ENCODE data around the gene MFN2. TPM values are rescaled to one million over a fixed set of nuclear protein-coding genes. Genes with fewer than 3 reads are reported as not detected.

MFN2 gene
- total and polyA plus RNA-seq, 2 of the 8 experiments (the other 6 are each of a cell fraction or from before 2014, with no cell fraction given): 34.0 to 62.5 TPM

GRCh38 chr1:11957398-11957797 lies 22.8 kb upstream of the MFN2 start:
- no peak overlapping the region for H2BK120ac ChIP-seq (replicated peaks; ENCODE audit: low read depth, low read length)
- ChIA-PET POLR2A (ENCODE audit: partially characterized antibody) (interaction anchor here (1.7 to 5.2 kb wide), 2 partner anchors 13 to 48 kb away, joined by 4 to 29 read pairs; no protein-coding TSS in a partner anchor), CTCF (ENCODE audit: partially characterized antibody) (interaction anchor here (0.8 to 3.4 kb wide), 4 partner anchors 9 to 47 kb away, joined by 3 to 11 read pairs (median 4); no protein-coding TSS in a partner anchor)
- H3K56ac ChIP-seq (replicated peaks; ENCODE audit: insufficient read length, low read depth, low read length): no peak overlapping the region
- H3K4ac ChIP-seq (replicated peaks; ENCODE audit: insufficient read length, low read depth, low read length): no peak overlapping the region
- DNase-seq (ENCODE audit: low read depth in 1 of 2, low spot score in 2 of 2): no peak
- H2BK12ac ChIP-seq (ENCODE audit: low read depth, low read length): peak overlapping the region; percentile 9; the same call in 1 of the 2 replicates
- H3K18ac ChIP-seq (ENCODE audit: extremely low read depth, low read length): no peak overlapping the region
- H3K9ac ChIP-seq (replicated peaks in 1 of 4; ENCODE audit: extremely low read depth in 1 of 4, low read depth in 3 of 4, low read length in 3 of 4): no peak overlapping the region
- H3K4me1 ChIP-seq (replicated peaks in 1 of 4; ENCODE audit: control insufficient read depth in 3 of 4, insufficient read depth in 4 of 4, low read length in 3 of 4): no peaks in the 10 kb centered on the region
- peaks cover 0 to 2% of the 10 kb centered on the region in 2 experiments for H4K20me1 ChIP-seq (replicated peaks in 1 of 2; ENCODE audit: control insufficient read depth in 1 of 2, insufficient read depth in 2 of 2, low read length in 2 of 2)
- no peak overlapping the region for H4K91ac ChIP-seq (replicated peaks; ENCODE audit: insufficient read length, low read length)
- no peak overlapping the region for H2BK5ac ChIP-seq (ENCODE audit: low read depth, low read length)
- no peak overlapping the region for H2AK5ac ChIP-seq (ENCODE audit: low read depth, low read length)
- TF ChIP-seq SP1 (IDR thresholded peaks at IDR 0.05; ENCODE audit: low read depth, low read length) (no peak), CBX5 (IDR thresholded peaks at IDR 0.05; ENCODE audit: low read depth, low read length) (no peak), MAX (IDR thresholded peaks at IDR 0.05) (no peak), ATF3 (IDR thresholded peaks at IDR 0.05; ENCODE audit: insufficient read depth, low read depth, low read length) (no peak), SP2 (IDR thresholded peaks at IDR 0.05; ENCODE audit: low read length) (no peak), BCL11A (IDR thresholded peaks at IDR 0.05; ENCODE audit: low read depth in 2 of 2, low read length in 2 of 2) (no peak), PHF8 (conservative IDR thresholded peaks at IDR 0.05; ENCODE audit: low read depth, low read length) (no peak), RAD21 (IDR thresholded peaks at IDR 0.05 in 1 of 2, conservative IDR thresholded peaks at IDR 0.05 in 1 of 2; ENCODE audit: low read depth in 2 of 2, low read length in 2 of 2) (no peak)
- no peak overlapping the region for H4K8ac ChIP-seq (ENCODE audit: extremely low read depth, insufficient read depth, low read length)
- no peak overlapping the region for H2BK20ac ChIP-seq (ENCODE audit: low read length)
- H3K79me1 ChIP-seq (ENCODE audit: low read depth, low read length): no peaks in the 10 kb centered on the region
- no peak overlapping the region for H2AFZ ChIP-seq (ENCODE audit: low read length)
- no peak for FAIRE-seq
- H3K27ac ChIP-seq (ENCODE audit: low read depth, low read length): no peak overlapping the region
- no peaks in the 10 kb centered on the region for H3K9me3 ChIP-seq (ENCODE audit: insufficient read depth in 2 of 2, low read depth in 1 of 2, low read length in 1 of 2)
- H3K4me2 ChIP-seq (ENCODE audit: insufficient read depth in 1 of 2, low read depth in 2 of 2, low read length in 2 of 2): no peak overlapping the region
- no peak overlapping the region for H4K5ac ChIP-seq (ENCODE audit: insufficient read length, low read depth, low read length)
- H3K36me3 ChIP-seq (ENCODE audit: control insufficient read depth in 2 of 4, insufficient read depth in 4 of 4, low read length in 3 of 4): peaks cover 0 to 11% (median 4%) of the 10 kb centered on the region in 4 experiments; a peak in 6 of 8 replicates
- H3K27me3 ChIP-seq (replicated peaks in 1 of 4; ENCODE audit: control insufficient read depth in 3 of 4, extremely low read depth in 1 of 4, insufficient read depth in 3 of 4, low read length in 3 of 4): no peaks in the 10 kb centered on the region
- no peaks in the 10 kb centered on the region for H3K79me2 ChIP-seq (ENCODE audit: control insufficient read depth in 1 of 2, insufficient read depth in 2 of 2, low read length in 2 of 2)
- no peak overlapping the region for H3K23ac ChIP-seq (ENCODE audit: insufficient read length)
- no peak overlapping the region for H3K4me3 ChIP-seq (ENCODE audit: extremely low read depth in 1 of 4, insufficient read depth in 2 of 4, low read depth in 3 of 4, low read length in 4 of 4)
- H2BK15ac ChIP-seq (ENCODE audit: low read length): no peak overlapping the region
- 92% methylated on average over 5 of the region's 5 CpGs; no CpG with 5 or more reads in 1 of the 2 experiments for WGBS, 2 experiments (ENCODE audit: extremely low coverage in 1 of 2, insufficient coverage in 1 of 2, insufficient read length in 1 of 2, insufficient replicate concordance in 2 of 2, low coverage in 1 of 2, low lambda C conversion rate in 2 of 2, missing lambda C conversion rate in 1 of 2)
- no peaks in the 10 kb centered on the region for H3K23me2 ChIP-seq (ENCODE audit: low read depth, low read length)
- no peak overlapping the region for H3K14ac ChIP-seq (ENCODE audit: insufficient read length)

Data from H1 (cell line).